Testis (tissue), 3 donors: ENCODE measurements around the gene CIB1. TPM values are rescaled to one million over a fixed set of nuclear protein-coding genes. Genes with fewer than 3 reads are reported as not detected.

Source experiments
- DNase-seq: peaks from one replicate; pipeline ENCODE4 v3.0.0-alpha.2; 2019
- H3K27ac ChIP-seq, 2 donors: fragments of 200-600 bp; sonication (generic); one replicate each; pipeline ENCODE4 v1.5.1; 2019
- H3K27me3 ChIP-seq: fragments of 200-600 bp; sonication (generic); one replicate; pipeline ENCODE4 v1.5.1; 2019
- H3K36me3 ChIP-seq: fragments of 200-600 bp; sonication (generic); one replicate; pipeline ENCODE4 v1.5.1; 2017; ENCODE audit warnings: low read depth; ENCODE audit errors: missing control alignments
- H3K4me1 ChIP-seq: fragments of 200-600 bp; sonication (generic); one replicate; pipeline ENCODE4 v1.5.1; 2019
- H3K4me3 ChIP-seq, 2 donors: fragments of 200-600 bp; sonication (generic); one replicate each; pipeline ENCODE4 v1.5.1; 2017 to 2019
- H3K9me3 ChIP-seq: fragments of 200-600 bp; sonication (generic); one replicate; pipeline ENCODE4 v1.5.1; 2017
- POLR2A ChIP-seq: fragments of 450-650 bp; IDR thresholded peaks from one replicate; pipeline ENCODE4 v1.6.1; 2017; ENCODE audit warnings: antibody characterized with exemption, mild to moderate bottlenecking, moderate library complexity
- WGBS, 2 donors: methylation state at CpG; one replicate each; pipeline ENCODE4 v1.1.5; 2018; 5-methylcytosine and 5-hydroxymethylcytosine counted together
- intact Hi-C: fragments of 100-400 bp; cut with DNase I; formaldehyde crosslinking; loops from one replicate; pipeline ENCODE4 v1.15.1; 2023; ENCODE audit warnings: low total_unique reads
- polyA plus RNA-seq: library from polyadenylated mRNA; stranded (reverse); fragments of 350-450 nt; fragmentation: Illumina TruSeq; extraction: RNeasy Lipid Tissue Mini Kit (QIAGEN cat#74804); gene quantifications from one replicate; pipeline ENCODE4 v1.2.3, GENCODE V29; 2014; ENCODE audit warnings: low read depth, low replicate concordance; ENCODE audit not compliant: insufficient read depth
- total RNA-seq, 2 donors: library from RNA; depleted of rRNA; stranded (reverse); fragments of >200 nt; gene quantifications; one replicate each; pipeline ENCODE4 v1.2.3, GENCODE V29; 2016
- TF ChIP-seq, protein P1 (sequence below), 3 experiments: fragments of 450-650 bp in 2 of 3; fragments of 200-600 bp in 1 of 3; sonication (generic) in 1 of 3; IDR thresholded peaks; one replicate each; pipeline ENCODE4 v1.5.1; 2016 to 2019; ENCODE audit warnings: antibody characterized with exemption in 3 of 3, mild to moderate bottlenecking in 2 of 3, moderate library complexity in 1 of 3

Gene CIB1
- total and polyA plus RNA-seq, 3 donors from 2014 or later, result 50.8 to 138 (median 78.0) TPM

DNA sequence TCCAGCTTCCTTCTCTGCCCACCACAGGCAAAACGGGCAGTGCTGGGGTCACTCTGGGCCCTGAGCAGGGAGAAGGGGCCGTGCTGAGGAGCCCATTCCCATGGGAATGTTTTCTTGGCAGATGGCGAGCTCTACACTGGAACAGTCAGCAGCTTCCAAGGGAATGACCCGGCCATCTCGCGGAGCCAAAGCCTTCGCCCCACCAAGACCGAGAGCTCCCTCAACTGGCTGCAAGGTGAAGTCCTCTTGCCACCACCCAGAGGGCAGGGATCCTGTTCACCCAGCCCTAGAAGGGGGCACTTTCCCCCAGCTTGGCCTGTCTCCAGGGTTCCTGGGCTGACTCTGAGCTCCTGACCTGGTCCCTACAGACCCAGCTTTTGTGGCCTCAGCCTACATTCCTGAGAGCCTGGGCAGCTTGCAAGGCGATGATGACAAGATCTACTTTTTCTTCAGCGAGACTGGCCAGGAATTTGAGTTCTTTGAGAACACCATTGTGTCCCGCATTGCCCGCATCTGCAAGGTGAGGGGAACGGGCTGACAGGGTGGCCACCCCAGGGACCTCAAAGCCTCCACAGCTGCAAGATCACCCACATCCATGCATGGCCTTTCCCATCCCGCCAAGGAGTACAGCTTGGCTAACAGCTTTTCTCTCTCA lies 12.4 kb downstream of the CIB1 start:
- WGBS, 2 donors, result 46 to 71% methylated on average over 6 to 14 of the region's 14 CpGs
- intact Hi-C loops, result no loop called here
- TF ChIP-seq, protein P1, sequence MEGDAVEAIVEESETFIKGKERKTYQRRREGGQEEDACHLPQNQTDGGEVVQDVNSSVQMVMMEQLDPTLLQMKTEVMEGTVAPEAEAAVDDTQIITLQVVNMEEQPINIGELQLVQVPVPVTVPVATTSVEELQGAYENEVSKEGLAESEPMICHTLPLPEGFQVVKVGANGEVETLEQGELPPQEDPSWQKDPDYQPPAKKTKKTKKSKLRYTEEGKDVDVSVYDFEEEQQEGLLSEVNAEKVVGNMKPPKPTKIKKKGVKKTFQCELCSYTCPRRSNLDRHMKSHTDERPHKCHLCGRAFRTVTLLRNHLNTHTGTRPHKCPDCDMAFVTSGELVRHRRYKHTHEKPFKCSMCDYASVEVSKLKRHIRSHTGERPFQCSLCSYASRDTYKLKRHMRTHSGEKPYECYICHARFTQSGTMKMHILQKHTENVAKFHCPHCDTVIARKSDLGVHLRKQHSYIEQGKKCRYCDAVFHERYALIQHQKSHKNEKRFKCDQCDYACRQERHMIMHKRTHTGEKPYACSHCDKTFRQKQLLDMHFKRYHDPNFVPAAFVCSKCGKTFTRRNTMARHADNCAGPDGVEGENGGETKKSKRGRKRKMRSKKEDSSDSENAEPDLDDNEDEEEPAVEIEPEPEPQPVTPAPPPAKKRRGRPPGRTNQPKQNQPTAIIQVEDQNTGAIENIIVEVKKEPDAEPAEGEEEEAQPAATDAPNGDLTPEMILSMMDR (IDR thresholded peaks at IDR 0.05), result peak; percentile 48 to 66 (median 59)
- no peak for TF ChIP-seq POLR2A
- Histone ChIP-seq H3K4me3 (no peak overlapping the region), H3K27me3 (no peaks in the 10 kb centered on the region), H3K9me3 (no peaks in the 10 kb centered on the region), H3K4me1 (no peaks in the 10 kb centered on the region), H3K27ac (peak overlapping the region in 1 of 2 donors; percentile 59), H3K36me3 (no peaks in the 10 kb centered on the region)
- peak; percentile 87 for DNase-seq

DNA sequence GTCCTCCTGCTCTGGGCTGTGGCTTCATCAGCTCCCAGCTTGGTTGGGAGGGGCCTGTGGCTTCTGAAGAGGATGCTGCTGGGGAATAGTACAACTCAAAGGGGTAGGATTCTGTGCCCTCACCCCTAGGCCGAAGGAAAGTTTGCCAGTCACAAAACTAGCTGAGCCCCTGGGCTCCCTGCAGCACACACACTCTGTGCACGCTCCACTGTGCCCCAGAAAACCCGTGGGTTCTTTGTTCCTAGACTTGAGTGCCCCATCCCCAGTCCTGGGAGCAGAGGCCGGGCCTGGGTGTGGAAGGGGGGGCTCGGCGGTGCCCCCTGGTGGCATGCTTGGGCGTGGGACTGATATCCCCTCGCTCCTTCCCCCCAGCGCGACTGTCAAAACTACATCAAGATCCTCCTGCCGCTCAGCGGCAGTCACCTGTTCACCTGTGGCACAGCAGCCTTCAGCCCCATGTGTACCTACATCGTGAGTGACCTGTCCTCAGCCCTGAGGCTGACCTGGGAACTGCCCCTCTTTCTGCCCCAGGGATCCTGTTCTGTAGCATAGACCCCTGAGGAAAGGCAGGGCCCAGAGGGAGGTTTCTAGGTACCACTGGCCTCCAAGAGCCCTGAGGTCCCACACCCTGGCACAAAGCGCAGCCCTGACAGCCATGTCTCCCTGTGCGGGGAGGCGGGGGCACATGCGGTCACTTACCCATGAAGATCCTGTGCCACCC lies 14.2 kb downstream of the CIB1 start:
- Histone ChIP-seq H3K27me3 (no peaks in the 10 kb centered on the region), H3K4me1 (no peaks in the 10 kb centered on the region), H3K9me3 (no peaks in the 10 kb centered on the region), H3K36me3 (no peaks in the 10 kb centered on the region), H3K4me3 (no peak overlapping the region), H3K27ac (no peak overlapping the region)
- WGBS, 2 donors, result 75% methylated on average over 15 to 17 of the region's 17 CpGs
- DNase-seq, result no peak
- TF ChIP-seq, protein P1 (IDR thresholded peaks at IDR 0.05), result peak; percentile 27 to 63 (median 30)
- no peak for TF ChIP-seq POLR2A
- intact Hi-C loops, result loop anchor here (5.0 kb wide), 1 partner anchor 57 kb away; no protein-coding TSS in a partner anchor

DNA sequence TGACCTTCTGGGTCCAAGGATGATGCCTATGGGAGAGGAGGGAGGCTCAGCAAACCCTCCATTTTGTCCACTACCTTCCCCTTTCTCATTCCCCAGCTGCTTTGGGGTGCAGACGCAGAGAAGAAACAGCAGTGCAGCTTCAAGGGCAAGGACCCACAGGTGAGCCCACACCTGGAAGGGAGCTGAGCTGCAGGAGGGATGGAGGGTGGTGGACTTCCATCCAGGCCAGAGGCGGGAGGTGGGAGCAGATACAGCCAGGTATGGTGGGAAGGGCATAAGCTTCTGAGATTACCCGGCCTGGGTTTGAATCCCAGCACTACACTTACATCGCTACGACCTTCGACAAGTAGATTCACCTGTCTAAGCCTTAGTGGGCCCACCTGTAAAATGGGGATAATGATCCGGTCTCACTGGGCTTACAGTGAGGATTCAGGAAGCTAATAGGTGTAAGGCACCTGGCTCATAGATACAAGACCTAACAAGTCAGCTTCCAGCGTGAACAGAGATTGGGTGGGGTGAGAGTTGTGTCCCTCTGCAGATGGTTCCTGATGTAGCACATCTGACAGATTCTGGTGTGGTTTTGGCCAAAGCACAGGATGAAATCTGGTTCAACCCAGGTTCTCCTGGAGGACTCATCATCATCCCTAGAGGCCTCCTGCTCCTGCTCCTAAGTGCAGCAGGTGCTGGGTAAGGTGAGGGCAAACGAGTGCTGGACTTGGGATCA lies 15.9 kb downstream of the CIB1 start:
- Histone ChIP-seq H3K4me1 (no peaks in the 10 kb centered on the region), H3K4me3 (no peak overlapping the region), H3K36me3 (no peaks in the 10 kb centered on the region), H3K9me3 (no peaks in the 10 kb centered on the region), H3K27ac (no peak overlapping the region), H3K27me3 (no peaks in the 10 kb centered on the region)
- DNase-seq, result no peak
- no peak for TF ChIP-seq POLR2A
- TF ChIP-seq, protein P1 (IDR thresholded peaks at IDR 0.05), result no peak
- intact Hi-C loops, result loop anchor here (5.0 kb wide), 1 partner anchor 56 kb away; no protein-coding TSS in a partner anchor
- WGBS, 2 donors, result 90 to 98% methylated on average over 2 to 9 of the region's 9 CpGs

DNA sequence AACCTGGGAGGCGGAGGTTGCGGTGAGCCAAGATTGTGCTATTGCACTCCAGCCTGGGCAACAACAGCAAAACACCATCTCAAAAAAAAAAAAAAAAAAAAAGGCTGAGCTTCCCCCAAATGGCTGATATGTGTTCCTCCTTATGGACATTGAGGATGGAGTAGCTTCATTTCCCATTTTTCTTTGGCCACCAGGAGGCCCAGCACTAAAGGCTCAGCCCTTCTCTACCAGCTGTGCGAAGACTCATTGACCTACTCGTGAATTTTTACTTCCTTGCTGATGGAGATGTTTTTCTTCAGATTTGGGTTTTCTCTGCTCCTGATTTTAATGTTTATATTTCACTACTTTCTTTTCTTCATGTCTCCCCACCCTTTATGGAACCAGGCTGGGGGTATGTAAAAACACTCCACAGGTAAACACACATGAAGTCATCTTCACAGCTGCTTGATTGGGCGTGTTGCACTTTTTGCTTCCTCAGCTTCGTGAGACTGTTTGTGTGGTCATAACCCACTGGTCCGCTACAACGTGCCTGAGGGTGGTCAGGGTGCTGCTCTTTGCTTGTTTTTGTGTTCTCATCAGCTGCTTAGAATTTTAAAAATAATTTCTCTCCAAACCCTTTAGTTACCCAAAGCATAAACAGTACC lies 19.1 kb downstream of the CIB1 start:
- Histone ChIP-seq H3K4me3 (no peak overlapping the region), H3K36me3 (no peaks in the 10 kb centered on the region), H3K9me3 (no peaks in the 10 kb centered on the region), H3K4me1 (no peaks in the 10 kb centered on the region), H3K27ac (no peak overlapping the region), H3K27me3 (no peaks in the 10 kb centered on the region)
- no peak for TF ChIP-seq POLR2A
- TF ChIP-seq, protein P1 (IDR thresholded peaks at IDR 0.05), result peak in 2 of 3 experiments; percentile 7 to 22
- intact Hi-C loops, result loop anchor here (5.0 kb wide), 1 partner anchor 52 kb away; no protein-coding TSS in a partner anchor
- DNase-seq, result no peak
- 68 to 73% methylated on average over 8 of the region's 8 CpGs for WGBS, 2 donors
